GM18498 (cell line): ENCODE data around the gene NOLC1.
A peak's percentile ranks its signal among the peaks of the same experiment; 100 is the strongest.

ENCODE experiments used
- ATAC-seq: cut with Tn5 transposase; IDR thresholded peaks from one replicate; pipeline ENCODE4 v1.9.1; 2021; ENCODE audit warnings: mild to moderate bottlenecking, moderate library complexity; ENCODE audit not compliant: unreplicated experiment

The NOLC1 gene

GRCh38 chr10:102151774-102152544 is at the start of gene NOLC1:
Gene NOLC1, plus strand, starts transcription at chr10:102152389. Its CDS starts 22 bp downstream, at chr10:102152411.
- ATAC-seq = peak; percentile 92

- no peak for ATAC-seq
Measured at GRCh38 chr10:102102421-102102820, 49.8 kb upstream of the NOLC1 start.

GRCh38 chr10:102106998-102107397 is 45.2 kb upstream of the NOLC1 start:
- no peak for ATAC-seq

GRCh38 chr10:102109166-102110116 is 42.7 kb upstream of the NOLC1 start:
- ATAC-seq = no peak

GRCh38 chr10:102111276-102111675 is 40.9 kb upstream of the NOLC1 start:
- ATAC-seq = no peak

- no peak for ATAC-seq
Measured at GRCh38 chr10:102112210-102112817, 39.9 kb upstream of the NOLC1 start.

- no peak for ATAC-seq
Measured at GRCh38 chr10:102113261-102113955, 38.8 kb upstream of the NOLC1 start.

- peak; percentile 23 for ATAC-seq
Measured at GRCh38 chr10:102113956-102114857, 38.0 kb upstream of the NOLC1 start.

GRCh38 chr10:102114861-102115618 is 37.1 kb upstream of the NOLC1 start:
- ATAC-seq = peak; percentile 71

- no peak for ATAC-seq
Measured at GRCh38 chr10:102115775-102116174, 36.4 kb upstream of the NOLC1 start.

- no peak for ATAC-seq
Measured at GRCh38 chr10:102116656-102117055, 35.5 kb upstream of the NOLC1 start.

GRCh38 chr10:102117391-102118159 is 34.6 kb upstream of the NOLC1 start:
- ATAC-seq = no peak

- ATAC-seq = no peak
Measured at GRCh38 chr10:102118867-102119266, 33.3 kb upstream of the NOLC1 start.

GRCh38 chr10:102119417-102120141 is 32.6 kb upstream of the NOLC1 start:
- no peak for ATAC-seq

GRCh38 chr10:102120142-102120990 is 31.8 kb upstream of the NOLC1 start, which contains the start of gene LDB1:
Gene LDB1, minus strand, starts transcription at chr10:102120368. Its CDS starts 258 bp downstream, at chr10:102120110.
- ATAC-seq = peak; percentile 72

- no peak for ATAC-seq
Measured at GRCh38 chr10:102120991-102121738, 31.0 kb upstream of the NOLC1 start.
